Mammary epithelial cell (primary cell): ENCODE measurements around the gene TSPAN9.

ENCODE experiments used
- CTCF ChIP-seq, 2 donors: IDR thresholded peaks in 1 of 2; conservative IDR thresholded peaks in 1 of 2; 2 replicates each; pipeline ENCODE4 v1.5.1; 2011 to 2012; ENCODE audit warnings: inconsistent platforms in 2 of 2, low read length in 2 of 2, mild to moderate bottlenecking in 2 of 2, control low read depth in 1 of 2, low read depth in 1 of 2; ENCODE audit not compliant: insufficient read depth in 1 of 2; ENCODE audit errors: extremely low read depth in 1 of 2
- EZH2 ChIP-seq: IDR thresholded peaks from 2 replicates; pipeline ENCODE4 v1.6.1; 2012; ENCODE audit warnings: low read length, inconsistent platforms, borderline replicate concordance

GRCh38 chr12:3033539-3033867, 43.7 kb upstream of the TSPAN9 start:
- TF ChIP-seq CTCF (conservative IDR thresholded peaks at IDR 0.05 in 1 of 2, IDR thresholded peaks at IDR 0.05 in 1 of 2; ENCODE audit: extremely low read depth in 1 of 2, insufficient read depth in 1 of 2, low read depth in 1 of 2, low read length in 2 of 2), result no peak
- TF ChIP-seq EZH2, result no peak
